Bone marrow (tissue), 2 donors: ENCODE results near the gene P2RY4.
"Not testable (repeated sequence)": the region's sequence is repeated elsewhere in the genome, so short reads cannot be mapped to it uniquely, and the experiment has no call there.

Experiments
- DNase-seq, 2 donors: peaks; one replicate each; lab custom pipeline; 2025; lab: John Stamatoyannopoulos, UW

Gene P2RY4

DNA sequence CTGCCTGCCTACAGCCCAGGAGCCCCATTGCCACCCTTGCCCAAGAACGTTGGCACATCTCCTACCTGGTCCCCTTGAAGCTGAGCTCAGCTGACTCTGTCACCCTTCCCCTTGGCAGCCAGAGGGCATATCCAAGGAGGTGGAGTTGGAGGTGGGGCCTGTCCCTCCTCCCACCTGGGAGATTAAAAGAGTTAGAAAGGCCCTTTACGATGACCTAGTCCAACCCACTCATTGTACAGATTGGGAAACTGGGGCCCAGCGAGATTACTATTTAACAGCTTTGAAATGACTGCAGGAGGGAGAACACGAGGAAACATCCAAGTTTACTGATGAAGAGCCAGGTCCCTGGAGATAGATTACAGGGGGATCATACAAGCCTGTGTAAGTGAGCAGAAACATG is at the start of gene P2RY4:
P2RY4 (minus strand) TSS at position 101 of the 400 bp plus-strand sequence. CDS start 580 bp downstream, outside the sequence.
- no peak for DNase-seq

- no peak for DNase-seq
Observed at GRCh38 chrX:70301716-70302115, 41.7 kb upstream of the P2RY4 start.

DNA sequence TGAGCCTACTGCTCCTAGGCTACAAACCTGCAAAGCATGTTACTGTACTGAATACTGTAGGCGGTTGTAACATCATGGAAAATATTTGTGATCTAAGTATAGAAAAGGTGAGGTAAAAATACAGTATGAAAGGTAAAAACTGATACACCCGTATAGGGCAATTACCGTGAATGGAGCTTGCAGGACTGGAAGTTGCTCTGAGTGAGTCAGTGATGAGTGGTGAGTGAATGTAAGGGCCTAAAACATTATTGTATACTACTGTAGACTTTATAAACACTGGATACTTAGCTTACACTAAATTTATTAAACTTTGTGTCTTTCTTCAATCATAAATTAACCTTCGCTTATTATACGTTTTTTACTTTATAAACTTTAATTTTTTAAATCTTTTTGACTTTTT is 33.6 kb upstream of the P2RY4 start:
- DNase-seq = no peak

- no peak for DNase-seq
Observed at GRCh38 chrX:70292788-70293187, 32.8 kb upstream of the P2RY4 start.

GRCh38 chrX:70289793-70290770 is 30.1 kb upstream of the P2RY4 start, which contains the start of the genes KIF4A and PDZD11:
TSS of gene KIF4A (plus strand) at chrX:70290104. CDS start at chrX:70290459, 355 bp downstream.
TSS of gene PDZD11 (minus strand) at chrX:70289927. CDS start at chrX:70289341, 586 bp downstream.
- peak; percentile 47 for DNase-seq

DNA sequence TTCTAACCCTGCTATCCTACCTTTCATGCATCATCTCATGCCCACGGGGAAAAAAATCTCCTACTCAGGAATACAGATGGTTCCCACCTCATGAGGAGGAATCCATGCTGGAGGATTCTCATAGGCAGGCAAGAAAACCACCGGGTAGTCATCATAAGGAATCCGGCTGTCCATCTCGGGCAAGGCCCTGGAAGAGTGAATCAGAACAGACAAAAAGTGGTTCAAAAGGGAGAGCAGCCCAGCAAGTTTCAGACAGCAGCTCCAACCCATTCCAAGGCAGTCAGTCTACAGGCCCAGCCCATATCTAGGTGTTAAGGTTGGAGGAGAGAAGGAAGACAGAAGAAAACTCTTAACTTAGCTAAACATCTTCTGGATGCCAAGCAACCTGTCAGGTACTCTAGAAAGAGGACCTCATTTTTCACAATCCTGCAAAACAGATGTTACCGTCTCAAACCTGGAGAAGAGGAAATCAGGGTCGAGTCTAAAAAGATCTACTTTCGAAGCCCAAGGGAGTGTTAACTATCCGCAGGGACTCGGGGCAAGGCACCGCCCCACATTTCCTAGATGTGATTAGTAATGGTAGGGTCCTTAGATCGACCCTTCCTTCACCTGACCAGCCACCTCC is 29.3 kb upstream of the P2RY4 start:
- no peak for DNase-seq

DNA sequence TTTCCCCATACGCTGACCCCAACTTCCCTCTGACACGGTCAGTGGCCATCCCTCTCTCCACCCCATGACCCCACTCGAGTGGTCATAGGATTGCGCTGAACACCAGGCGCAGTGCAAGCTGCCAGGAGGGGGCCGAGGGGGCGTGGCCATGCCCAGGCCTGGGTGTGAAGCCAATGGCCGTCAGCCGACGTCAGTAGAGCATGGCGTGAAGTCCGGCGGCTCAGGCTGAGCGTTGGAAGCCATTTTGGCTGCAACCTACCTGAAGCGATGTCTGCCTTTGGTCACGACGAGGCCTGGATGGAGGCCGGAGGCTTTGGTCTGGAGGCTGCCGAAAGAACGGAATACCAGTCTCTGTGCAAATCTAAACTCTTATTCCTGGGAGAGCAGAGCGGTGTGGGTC is 21.9 kb upstream of the P2RY4 start, which contains the start of gene RAB41:
RAB41 (plus strand) TSS at position 222 of the 400 bp plus-strand sequence; CDS start at position 268, 46 bp downstream.
- DNase-seq = no peak

DNA sequence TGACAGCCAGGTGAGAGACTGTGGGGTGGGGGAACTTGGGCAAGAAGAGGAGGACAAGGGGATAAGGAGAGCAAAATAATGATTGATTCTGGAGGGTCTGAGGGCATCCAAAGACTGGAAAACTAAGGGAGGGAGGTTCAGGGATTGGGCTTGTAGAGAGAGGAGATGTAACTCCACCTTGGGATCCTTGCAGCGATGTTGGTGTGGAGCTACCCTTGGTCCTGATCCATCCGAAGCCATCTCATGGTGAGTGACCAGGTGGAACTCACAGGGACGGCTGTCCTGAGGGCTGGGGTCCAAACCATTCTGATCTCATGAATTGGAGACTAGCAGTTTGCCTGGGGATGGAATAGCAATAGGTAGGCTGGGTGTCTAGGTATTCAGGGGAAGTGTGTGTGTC is 20.6 kb upstream of the P2RY4 start:
- no peak for DNase-seq

- no peak for DNase-seq
Observed at GRCh38 chrX:70279081-70279480, 19.1 kb upstream of the P2RY4 start.

GRCh38 chrX:70274029-70274428 is 14.0 kb upstream of the P2RY4 start:
- DNase-seq = not testable (repeated sequence)

- DNase-seq = no peak
Observed at GRCh38 chrX:70268034-70268433, 8.0 kb upstream of the P2RY4 start, which contains the start of gene ARR3. TSS of gene ARR3 (plus strand) at chrX:70268334. CDS start at chrX:70269386, 1,052 bp downstream.

- no peak for DNase-seq
Observed at GRCh38 chrX:70264784-70265183, 4.8 kb upstream of the P2RY4 start.

- no peak for DNase-seq
Observed at GRCh38 chrX:70262952-70263567, 3.1 kb upstream of the P2RY4 start.

DNA sequence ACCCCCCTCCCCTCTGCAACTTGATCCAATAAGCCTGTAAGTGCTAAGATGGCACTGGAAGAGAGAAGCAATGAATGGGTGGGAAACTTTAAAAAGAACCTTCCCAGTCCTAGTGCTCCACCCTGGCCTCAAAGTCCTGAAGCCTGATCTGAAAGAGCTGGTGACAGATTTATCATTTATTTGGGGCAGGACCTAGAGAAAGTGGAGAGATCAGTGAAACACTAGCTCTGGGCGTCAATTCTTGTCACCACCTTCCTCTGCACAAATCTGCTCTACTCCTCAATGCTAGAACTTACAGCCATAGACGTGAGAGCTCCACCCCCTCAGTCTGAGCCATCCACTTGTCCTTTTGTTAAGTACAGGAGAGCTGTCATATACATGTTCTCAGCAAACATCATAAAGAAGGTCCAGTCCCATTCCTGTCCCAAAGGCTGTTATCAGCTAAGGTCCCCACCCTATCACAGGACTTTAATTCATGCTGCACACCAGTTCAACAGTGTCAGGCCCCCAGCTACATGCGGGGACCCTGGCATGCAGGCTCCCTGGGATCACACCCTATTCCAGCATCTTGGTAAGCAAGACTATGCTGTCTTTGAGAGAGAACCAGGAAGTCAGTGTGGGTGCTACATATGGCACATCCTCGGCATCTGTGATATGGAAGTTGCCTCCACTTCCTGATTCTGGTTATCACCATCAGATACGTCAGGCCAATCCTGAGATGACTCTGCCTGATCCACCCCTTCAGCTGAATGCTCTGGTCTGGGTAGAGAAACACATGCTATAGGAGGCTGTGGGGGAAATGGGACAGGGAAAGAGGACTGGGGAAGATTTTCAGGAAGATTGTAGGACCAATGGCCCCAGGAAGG is 2.3 kb downstream of the P2RY4 start:
- DNase-seq = no peak

GRCh38 chrX:70255452-70255851 is 4.6 kb downstream of the P2RY4 start:
- DNase-seq = no peak

DNA sequence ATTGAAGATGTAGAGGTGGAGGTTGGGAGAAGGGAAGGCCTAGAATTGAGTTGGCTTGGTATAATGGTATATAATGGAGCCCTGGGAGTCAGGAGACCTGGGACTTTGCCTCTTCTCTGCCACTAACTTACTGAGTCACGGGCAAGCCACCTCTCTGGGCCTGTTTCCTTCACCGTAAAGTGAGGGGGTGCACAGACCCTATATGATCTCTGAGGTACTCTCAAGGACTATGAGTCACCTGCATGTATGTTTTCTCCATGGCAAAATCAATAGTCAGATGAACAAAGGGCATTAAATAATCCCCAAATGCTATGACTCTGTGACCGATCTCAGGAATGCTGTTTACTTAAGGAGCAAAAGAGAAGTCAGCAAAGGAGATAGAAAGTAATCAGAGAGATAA is 5.1 kb downstream of the P2RY4 start:
- no peak for DNase-seq

DNA sequence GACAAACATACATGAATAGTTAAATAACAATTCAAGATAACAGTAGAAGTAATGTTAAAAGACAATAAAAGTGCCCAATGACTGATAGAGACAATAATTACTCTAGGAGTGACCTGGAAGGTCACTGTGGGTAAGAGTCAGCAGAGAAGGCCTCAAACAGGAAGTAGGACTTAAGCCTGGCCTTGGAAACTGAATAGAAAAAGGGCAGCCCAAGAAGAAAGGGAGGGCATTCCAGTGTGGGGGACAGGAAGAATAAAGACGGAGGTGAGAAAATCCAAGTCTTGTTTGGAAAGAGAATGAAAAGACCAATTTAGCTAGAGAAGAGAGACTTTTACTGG is 6.0 kb downstream of the P2RY4 start:
- no peak for DNase-seq

- DNase-seq = no peak
Observed at GRCh38 chrX:70253377-70254062, 6.5 kb downstream of the P2RY4 start.

GRCh38 chrX:70252491-70252890 is 7.5 kb downstream of the P2RY4 start:
- DNase-seq = no peak

DNA sequence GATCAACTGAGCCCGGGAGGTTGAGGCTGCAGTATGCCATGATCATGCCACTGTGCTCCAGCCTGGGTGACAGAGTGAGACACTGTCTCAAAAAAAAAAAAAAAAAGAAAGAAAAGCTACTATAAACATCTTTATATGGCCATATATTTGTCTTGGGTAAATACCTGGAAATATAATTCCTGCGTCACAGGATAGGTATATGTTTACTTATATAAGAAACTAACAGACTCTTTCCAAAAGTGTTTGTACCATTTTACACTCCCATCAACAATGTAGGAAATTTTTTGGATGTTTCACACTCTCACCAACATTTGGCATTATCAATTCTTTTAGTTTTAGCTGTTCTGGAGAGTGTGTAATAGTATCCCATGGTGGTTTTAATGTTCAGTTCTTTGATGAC is 12.8 kb downstream of the P2RY4 start:
- no peak for DNase-seq

DNA sequence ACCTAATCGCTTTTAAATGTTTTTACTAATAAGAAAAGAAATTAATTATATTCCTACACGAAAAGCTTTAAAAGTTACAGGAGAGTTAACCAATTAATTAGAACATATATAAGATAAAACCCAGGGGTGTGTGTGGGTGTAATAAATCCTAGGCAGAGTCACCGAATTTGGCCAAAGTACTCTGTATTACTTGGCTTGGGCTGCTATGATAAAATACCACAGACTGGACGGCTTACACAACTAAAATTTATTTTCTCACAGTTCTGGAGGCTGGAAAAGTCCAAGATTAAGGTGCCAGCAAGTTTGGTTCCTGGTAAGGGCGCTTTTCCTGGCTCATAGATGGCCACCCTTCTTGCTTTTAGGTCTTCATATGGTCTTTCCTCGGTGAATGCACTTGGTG is 15.1 kb downstream of the P2RY4 start:
- no peak for DNase-seq
